Nephron progenitor cell (in vitro differentiated cells): ENCODE measurements around the gene ARID5B.
A peak's percentile ranks its signal among the peaks of the same experiment; 100 is the strongest.

Source experiments
- DNase-seq: peaks from one replicate; pipeline ENCODE4 v3.0.0; 2021
- H3K27ac Mint-ChIP-seq: 2 replicates; pipeline ENCODE4 v1.8.0; 2021; ENCODE audit warnings: mild to moderate bottlenecking, moderate library complexity, mixed read lengths
- H3K27me3 Mint-ChIP-seq: 2 replicates; pipeline ENCODE4 v1.8.0; 2021; ENCODE audit warnings: mild to moderate bottlenecking, low read depth, mixed read lengths; ENCODE audit not compliant: poor library complexity
- H3K36me3 Mint-ChIP-seq: 2 replicates; pipeline ENCODE4 v1.8.0; 2021; ENCODE audit warnings: low read depth, mixed read lengths
- H3K4me1 Mint-ChIP-seq: 2 replicates; pipeline ENCODE4 v1.8.0; 2021; ENCODE audit warnings: mixed read lengths
- H3K4me3 Mint-ChIP-seq: 2 replicates; pipeline ENCODE4 v1.8.0; 2021; ENCODE audit warnings: mild to moderate bottlenecking, moderate library complexity, mixed read lengths
- H3K9me3 Mint-ChIP-seq: 2 replicates; pipeline ENCODE4 v1.8.0; 2021; ENCODE audit warnings: mild to moderate bottlenecking, moderate library complexity, mixed read lengths
- CTCF ChIP-seq: fragments of 200-600 bp; sonication (generic); IDR thresholded peaks from 2 replicates; pipeline ENCODE4 v1.5.0; 2021; ENCODE audit warnings: antibody characterized with exemption

ARID5B gene

GRCh38 chr10:61949687-61950086, 48.2 kb downstream of the ARID5B start:
- Mint-ChIP-seq H3K27me3 (no peaks in the 10 kb centered on the region), H3K9me3 (no peaks in the 10 kb centered on the region), H3K4me3 (no peak overlapping the region), H3K4me1 (no peaks in the 10 kb centered on the region), H3K36me3 (peaks cover 52% of the 10 kb centered on the region), H3K27ac (no peak overlapping the region)
- DNase-seq: no peak
- TF ChIP-seq CTCF: no peak

GRCh38 chr10:61950449-61951143, 49.1 kb downstream of the ARID5B start:
- H3K9me3 Mint-ChIP-seq: no peaks in the 10 kb centered on the region
- no peak for DNase-seq
- H3K4me3 Mint-ChIP-seq: no peak overlapping the region
- H3K36me3 Mint-ChIP-seq: peaks cover 52% of the 10 kb centered on the region
- H3K27ac Mint-ChIP-seq: no peak overlapping the region
- H3K27me3 Mint-ChIP-seq: no peaks in the 10 kb centered on the region
- TF ChIP-seq CTCF: no peak
- no peaks in the 10 kb centered on the region for H3K4me1 Mint-ChIP-seq

GRCh38 chr10:61951144-61951483, 49.6 kb downstream of the ARID5B start:
- DNase-seq: no peak
- H3K27me3 Mint-ChIP-seq: no peaks in the 10 kb centered on the region
- peak overlapping the region; percentile 77 for H3K27ac Mint-ChIP-seq
- peaks cover 51% of the 10 kb centered on the region for H3K36me3 Mint-ChIP-seq
- no peak overlapping the region for H3K4me3 Mint-ChIP-seq
- peaks cover under 1% of the 10 kb centered on the region for H3K4me1 Mint-ChIP-seq
- no peak for TF ChIP-seq CTCF
- H3K9me3 Mint-ChIP-seq: no peaks in the 10 kb centered on the region

- Mint-ChIP-seq H3K4me1 (peaks cover 9% of the 10 kb centered on the region), H3K36me3 (peaks cover 47% of the 10 kb centered on the region), H3K27ac (peak overlapping the region; percentile 34), H3K4me3 (no peak overlapping the region), H3K9me3 (no peaks in the 10 kb centered on the region), H3K27me3 (peaks cover 2% of the 10 kb centered on the region)
- no peak for DNase-seq
- TF ChIP-seq CTCF: no peak
These were observed 50.7 kb downstream of the ARID5B start for GRCh38 chr10:61952028-61952674.

GRCh38 chr10:61953183-61953582, 51.7 kb downstream of the ARID5B start:
- Mint-ChIP-seq H3K9me3 (no peaks in the 10 kb centered on the region), H3K27ac (no peak overlapping the region), H3K4me3 (no peak overlapping the region), H3K36me3 (peaks cover 44% of the 10 kb centered on the region), H3K4me1 (peaks cover 9% of the 10 kb centered on the region), H3K27me3 (peaks cover 2% of the 10 kb centered on the region)
- TF ChIP-seq CTCF: no peak
- no peak for DNase-seq

GRCh38 chr10:61957806-61958205, 56.3 kb downstream of the ARID5B start:
- TF ChIP-seq CTCF: no peak
- peaks cover 35% of the 10 kb centered on the region for H3K36me3 Mint-ChIP-seq
- no peaks in the 10 kb centered on the region for H3K9me3 Mint-ChIP-seq
- no peak for DNase-seq
- H3K27me3 Mint-ChIP-seq: peaks cover 2% of the 10 kb centered on the region
- peaks cover 9% of the 10 kb centered on the region for H3K4me1 Mint-ChIP-seq
- H3K4me3 Mint-ChIP-seq: no peak overlapping the region
- no peak overlapping the region for H3K27ac Mint-ChIP-seq
